ENCODE measurements around the gene COA5.

- TF ChIP-seq POLR2AphosphoS5 (IDR thresholded peaks at IDR 0.05; ENCODE audit: borderline replicate concordance, low read depth, low read length) (no peak), EZH2 (IDR thresholded peaks at IDR 0.05) (no peak), FOXP2 (optimal IDR thresholded peaks at IDR 0.05; ENCODE audit: control extremely low read depth, extremely low read length, insufficient read depth) (no peak)
These were observed 46.2 kb downstream of the COA5 start for GRCh38 chr2:98561902-98562695.
